HepG2 (cell line): Measurements from ENCODE around the gene HOXA7. TPM values are rescaled to one million over a fixed set of nuclear protein-coding genes. Genes with fewer than 3 reads are reported as not detected.

Experiments
- CREB1 ChIP-seq, 2 experiments: fragments of 450-650 bp in 1 of 2; IDR thresholded peaks; 2 replicates each; pipeline ENCODE4 v1.6.1; 2016 to 2017; ENCODE audit warnings: control low read depth in 1 of 2, mild to moderate bottlenecking in 1 of 2, missing compliant biosample characterization in 1 of 2, missing genetic modification characterization in 1 of 2
- DR1 ChIP-seq: sonication (generic); formaldehyde crosslinking; IDR thresholded peaks from 2 replicates; pipeline ENCODE4 v1.8.0; 2021; ENCODE audit warnings: mild to moderate bottlenecking, missing genetic modification reagents, inconsistent platforms
- FOXJ3 ChIP-seq: sonication (generic); formaldehyde crosslinking; IDR thresholded peaks from 2 replicates; pipeline ENCODE4 v1.4.0; 2020; ENCODE audit warnings: missing genetic modification reagents, mild to moderate bottlenecking, borderline replicate concordance
- HDAC1 ChIP-seq: sonication (generic); formaldehyde crosslinking; IDR thresholded peaks from 2 replicates; pipeline ENCODE4 v1.5.1; 2020; ENCODE audit warnings: mild to moderate bottlenecking, missing genetic modification reagents
- KDM4B ChIP-seq: sonication (generic); formaldehyde crosslinking; IDR thresholded peaks from 2 replicates; pipeline ENCODE4 v1.4.0; 2020; ENCODE audit warnings: missing genetic modification reagents
- KLF9 ChIP-seq: IDR thresholded peaks from 2 replicates; pipeline ENCODE4 v1.6.1; 2016; ENCODE audit warnings: low read depth
- MATR3 ChIP-seq: sonication (generic); formaldehyde crosslinking; IDR thresholded peaks from 2 replicates; pipeline ENCODE4 v1.4.0; 2020; ENCODE audit warnings: missing genetic modification reagents
- MEIS2 ChIP-seq: sonication (generic); formaldehyde crosslinking; IDR thresholded peaks from 2 replicates; pipeline ENCODE4 v1.9.0; 2021; ENCODE audit warnings: mild to moderate bottlenecking, missing genetic modification reagents
- MIXL1 ChIP-seq: IDR thresholded peaks from 2 replicates; pipeline ENCODE4 v1.6.1; 2016
- NFE2L2 ChIP-seq: fragments of 150-350 bp; IDR thresholded peaks from 2 replicates; pipeline ENCODE4 v1.6.1; 2014; ENCODE audit warnings: low read length
- NR0B2 ChIP-seq: sonication (generic); formaldehyde crosslinking; IDR thresholded peaks from 2 replicates; pipeline ENCODE4 v1.4.0; 2020; ENCODE audit warnings: mild to moderate bottlenecking, missing genetic modification reagents
- RXRA ChIP-seq: sonication (generic); formaldehyde crosslinking; IDR thresholded peaks from 2 replicates; pipeline ENCODE4 v1.5.1; 2020; ENCODE audit warnings: missing genetic modification reagents
- RXRB ChIP-seq: IDR thresholded peaks from 2 replicates; pipeline ENCODE4 v1.6.1; 2016; ENCODE audit warnings: borderline replicate concordance, missing genetic modification reagents, missing compliant biosample characterization
- SATB2 ChIP-seq: sonication (generic); formaldehyde crosslinking; IDR thresholded peaks from 2 replicates; pipeline ENCODE4 v1.5.0; 2020; ENCODE audit warnings: missing genetic modification reagents
- ZNF124 ChIP-seq: sonication (generic); formaldehyde crosslinking; IDR thresholded peaks from 2 replicates; pipeline ENCODE4 v1.4.0; 2020; ENCODE audit warnings: missing genetic modification reagents
- ZNF367 ChIP-seq: sonication (generic); formaldehyde crosslinking; IDR thresholded peaks from 2 replicates; pipeline ENCODE4 v1.4.0; 2020; ENCODE audit warnings: missing genetic modification reagents, borderline replicate concordance
- ZNF530 ChIP-seq: sonication (generic); formaldehyde crosslinking; IDR thresholded peaks from 2 replicates; pipeline ENCODE4 v1.5.0; 2020; ENCODE audit warnings: low read depth, mild to moderate bottlenecking, missing genetic modification reagents
- polyA plus RNA-seq, 8 experiments: library from polyadenylated mRNA; depleted of rRNA in 3 of 8; stranded (reverse) in 7 of 8; unstranded in 1 of 8; fragments of >200 nt; fragmentation: Illumina TruSeq in 4 of 8; extraction: Trizol in 4 of 8; gene quantifications; 2 replicates each; pipeline versions ENCODE4 v1.2.1 to v1.2.3, GENCODE V29; 2011 to 2016; ENCODE audit warnings: low read depth in 4 of 8, missing spikeins in 1 of 8, mixed read lengths in 1 of 8; ENCODE audit not compliant: insufficient read depth in 1 of 8
- total RNA-seq, 5 experiments: library from RNA; depleted of rRNA; stranded (reverse); fragments of >200 nt; fragmentation: Illumina TruSeq; extraction: Trizol; gene quantifications; 2 replicates each; pipeline ENCODE4 v1.2.3, GENCODE V29; 2016; ENCODE audit warnings: low read depth in 1 of 5
- TF ChIP-seq, protein P1 (sequence below): IDR thresholded peaks from 2 replicates; pipeline ENCODE4 v1.6.1; 2016; ENCODE audit warnings: low read depth, missing genetic modification reagents, missing compliant biosample characterization
- TF ChIP-seq, protein P2 (sequence below): sonication (generic); formaldehyde crosslinking; IDR thresholded peaks from 2 replicates; pipeline ENCODE4 v1.4.0; 2020; ENCODE audit warnings: missing genetic modification reagents
- TF ChIP-seq, protein P3 (sequence below): IDR thresholded peaks from 2 replicates; pipeline ENCODE4 v1.6.1; 2016; ENCODE audit warnings: missing biosample characterization, missing genetic modification reagents, low read depth
- TF ChIP-seq, protein P4 (sequence below): IDR thresholded peaks from 2 replicates; pipeline ENCODE4 v1.6.1; 2016; ENCODE audit warnings: low read depth

Gene HOXA7
- total and polyA plus RNA-seq, 2 of the 13 experiments (the other 11 are each of a cell fraction or from before 2014, with no cell fraction given), result 0.05 TPM; not detected in 1

DNA sequence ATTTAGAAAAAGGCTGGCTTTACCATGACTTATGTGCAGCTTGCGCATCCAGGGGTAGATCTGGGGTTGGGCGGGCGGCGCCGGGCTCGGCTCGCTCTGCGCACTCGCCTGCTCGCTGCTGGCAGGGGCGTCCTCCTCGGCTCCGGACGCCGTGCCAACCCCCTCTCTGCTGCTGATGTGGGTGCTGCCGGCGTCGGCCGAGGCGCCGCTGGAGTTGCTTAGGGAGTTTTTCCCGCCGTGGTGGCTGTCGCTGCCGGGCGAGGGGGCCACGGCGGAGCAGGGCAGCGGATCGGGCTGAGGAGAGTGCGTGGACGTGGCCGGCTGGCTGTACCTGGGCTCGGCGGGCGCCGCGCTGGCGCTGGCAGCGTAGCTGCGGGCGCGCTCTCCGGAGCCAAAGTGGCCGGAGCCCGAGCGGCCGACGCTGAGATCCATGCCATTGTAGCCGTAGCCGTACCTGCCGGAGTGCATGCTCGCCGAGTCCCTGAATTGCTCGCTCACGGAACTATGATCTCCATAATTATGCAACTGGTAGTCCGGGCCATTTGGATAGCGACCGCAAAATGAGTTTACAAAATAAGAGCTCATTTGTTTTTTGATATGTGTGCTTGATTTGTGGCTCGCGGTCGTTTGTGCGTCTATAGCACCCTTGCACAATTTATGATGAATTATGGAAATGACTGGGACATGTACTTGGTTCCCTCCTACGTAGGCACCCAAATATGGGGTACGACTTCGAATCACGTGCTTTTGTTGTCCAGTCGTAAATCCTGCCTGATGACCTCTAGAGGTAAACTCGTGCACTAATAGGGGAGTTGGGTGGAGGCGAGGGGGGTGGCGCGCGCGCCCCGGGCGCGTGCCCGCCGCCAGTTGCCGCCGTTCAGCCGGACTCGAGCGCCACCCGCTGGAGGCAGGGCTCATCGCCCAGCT lies 13.2 kb downstream of the HOXA7 start, which contains the start of gene HOXA5 (continued):
- TF ChIP-seq, protein P1, sequence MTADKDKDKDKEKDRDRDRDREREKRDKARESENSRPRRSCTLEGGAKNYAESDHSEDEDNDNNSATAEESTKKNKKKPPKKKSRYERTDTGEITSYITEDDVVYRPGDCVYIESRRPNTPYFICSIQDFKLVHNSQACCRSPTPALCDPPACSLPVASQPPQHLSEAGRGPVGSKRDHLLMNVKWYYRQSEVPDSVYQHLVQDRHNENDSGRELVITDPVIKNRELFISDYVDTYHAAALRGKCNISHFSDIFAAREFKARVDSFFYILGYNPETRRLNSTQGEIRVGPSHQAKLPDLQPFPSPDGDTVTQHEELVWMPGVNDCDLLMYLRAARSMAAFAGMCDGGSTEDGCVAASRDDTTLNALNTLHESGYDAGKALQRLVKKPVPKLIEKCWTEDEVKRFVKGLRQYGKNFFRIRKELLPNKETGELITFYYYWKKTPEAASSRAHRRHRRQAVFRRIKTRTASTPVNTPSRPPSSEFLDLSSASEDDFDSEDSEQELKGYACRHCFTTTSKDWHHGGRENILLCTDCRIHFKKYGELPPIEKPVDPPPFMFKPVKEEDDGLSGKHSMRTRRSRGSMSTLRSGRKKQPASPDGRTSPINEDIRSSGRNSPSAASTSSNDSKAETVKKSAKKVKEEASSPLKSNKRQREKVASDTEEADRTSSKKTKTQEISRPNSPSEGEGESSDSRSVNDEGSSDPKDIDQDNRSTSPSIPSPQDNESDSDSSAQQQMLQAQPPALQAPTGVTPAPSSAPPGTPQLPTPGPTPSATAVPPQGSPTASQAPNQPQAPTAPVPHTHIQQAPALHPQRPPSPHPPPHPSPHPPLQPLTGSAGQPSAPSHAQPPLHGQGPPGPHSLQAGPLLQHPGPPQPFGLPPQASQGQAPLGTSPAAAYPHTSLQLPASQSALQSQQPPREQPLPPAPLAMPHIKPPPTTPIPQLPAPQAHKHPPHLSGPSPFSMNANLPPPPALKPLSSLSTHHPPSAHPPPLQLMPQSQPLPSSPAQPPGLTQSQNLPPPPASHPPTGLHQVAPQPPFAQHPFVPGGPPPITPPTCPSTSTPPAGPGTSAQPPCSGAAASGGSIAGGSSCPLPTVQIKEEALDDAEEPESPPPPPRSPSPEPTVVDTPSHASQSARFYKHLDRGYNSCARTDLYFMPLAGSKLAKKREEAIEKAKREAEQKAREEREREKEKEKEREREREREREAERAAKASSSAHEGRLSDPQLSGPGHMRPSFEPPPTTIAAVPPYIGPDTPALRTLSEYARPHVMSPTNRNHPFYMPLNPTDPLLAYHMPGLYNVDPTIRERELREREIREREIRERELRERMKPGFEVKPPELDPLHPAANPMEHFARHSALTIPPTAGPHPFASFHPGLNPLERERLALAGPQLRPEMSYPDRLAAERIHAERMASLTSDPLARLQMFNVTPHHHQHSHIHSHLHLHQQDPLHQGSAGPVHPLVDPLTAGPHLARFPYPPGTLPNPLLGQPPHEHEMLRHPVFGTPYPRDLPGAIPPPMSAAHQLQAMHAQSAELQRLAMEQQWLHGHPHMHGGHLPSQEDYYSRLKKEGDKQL (CRISPR knock-in tag), result no peak
- TF ChIP-seq DR1 (CRISPR knock-in tag) (no peak), NFE2L2 (no peak), ZNF124 (CRISPR knock-in tag) (no peak), MATR3 (CRISPR knock-in tag) (no peak), HDAC1 (CRISPR knock-in tag) (peak; percentile 43; the same call in 1 of the 2 replicates), KLF9 (CRISPR knock-in tag) (no peak), MIXL1 (CRISPR knock-in tag) (peak; percentile 17; the same call in 1 of the 2 replicates), SATB2 (CRISPR knock-in tag) (no peak), RXRA (CRISPR knock-in tag) (no peak), ZNF367 (CRISPR knock-in tag) (no peak), RXRB (CRISPR knock-in tag) (peak; percentile 20; the same call in 1 of the 2 replicates), MEIS2 (CRISPR knock-in tag) (no peak), KDM4B (CRISPR knock-in tag) (no peak), FOXJ3 (no peak), NR0B2 (no peak), ZNF530 (no peak), CREB1 (IDR thresholded peaks at IDR 0.05) (peak; percentile 26; the same call in 1 of the 2 replicates), CREB1 (CRISPR knock-in tag; IDR thresholded peaks at IDR 0.05) (peak; percentile 52; the same call in 1 of the 2 replicates)
- TF ChIP-seq, protein P2, sequence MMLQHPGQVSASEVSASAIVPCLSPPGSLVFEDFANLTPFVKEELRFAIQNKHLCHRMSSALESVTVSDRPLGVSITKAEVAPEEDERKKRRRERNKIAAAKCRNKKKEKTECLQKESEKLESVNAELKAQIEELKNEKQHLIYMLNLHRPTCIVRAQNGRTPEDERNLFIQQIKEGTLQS (CRISPR knock-in tag), result no peak
- TF ChIP-seq, protein P3, sequence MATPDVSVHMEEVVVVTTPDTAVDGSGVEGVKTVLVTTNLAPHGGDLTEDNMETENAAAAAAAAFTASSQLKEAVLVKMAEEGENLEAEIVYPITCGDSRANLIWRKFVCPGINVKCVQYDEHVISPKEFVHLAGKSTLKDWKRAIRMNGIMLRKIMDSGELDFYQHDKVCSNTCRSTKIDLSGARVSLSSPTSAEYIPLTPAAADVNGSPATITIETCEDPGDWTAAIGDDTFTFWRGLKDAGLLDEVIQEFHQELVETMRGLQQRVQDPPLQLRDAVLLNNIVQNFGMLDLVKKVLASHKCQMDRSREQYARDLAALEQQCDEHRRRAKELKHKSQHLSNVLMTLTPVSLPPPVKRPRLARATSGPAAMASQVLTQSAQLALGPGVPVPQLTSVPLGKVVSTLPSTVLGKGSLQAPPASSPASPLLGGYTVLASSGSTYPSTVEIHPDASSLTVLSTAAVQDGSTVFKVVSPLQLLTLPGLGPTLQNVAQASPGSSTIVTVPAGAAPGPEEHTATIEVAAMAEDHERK (CRISPR knock-in tag), result no peak
- TF ChIP-seq, protein P4, sequence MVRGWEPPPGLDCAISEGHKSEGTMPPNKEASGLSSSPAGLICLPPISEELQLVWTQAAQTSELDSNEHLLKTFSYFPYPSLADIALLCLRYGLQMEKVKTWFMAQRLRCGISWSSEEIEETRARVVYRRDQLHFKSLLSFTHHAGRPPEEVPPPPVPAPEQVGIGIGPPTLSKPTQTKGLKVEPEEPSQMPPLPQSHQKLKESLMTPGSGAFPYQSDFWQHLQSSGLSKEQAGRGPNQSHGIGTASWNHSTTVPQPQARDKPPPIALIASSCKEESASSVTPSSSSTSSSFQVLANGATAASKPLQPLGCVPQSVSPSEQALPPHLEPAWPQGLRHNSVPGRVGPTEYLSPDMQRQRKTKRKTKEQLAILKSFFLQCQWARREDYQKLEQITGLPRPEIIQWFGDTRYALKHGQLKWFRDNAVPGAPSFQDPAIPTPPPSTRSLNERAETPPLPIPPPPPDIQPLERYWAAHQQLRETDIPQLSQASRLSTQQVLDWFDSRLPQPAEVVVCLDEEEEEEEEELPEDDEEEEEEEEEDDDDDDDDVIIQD (CRISPR knock-in tag), result peak; percentile 93
